Osteocyte (in vitro differentiated cells): Measurements from ENCODE around the gene EHD3. TPM values are rescaled to one million over a fixed set of nuclear protein-coding genes. Genes with fewer than 3 reads are reported as not detected.
A peak's percentile ranks its signal among the peaks of the same experiment; 100 is the strongest.

Experiments used
- DNase-seq: peaks from one replicate; pipeline ENCODE4 v3.0.0; 2021; ENCODE audit warnings: mixed read lengths; ENCODE audit not compliant: unreplicated experiment; ENCODE audit errors: extremely low spot score
- H3K27ac Mint-ChIP-seq: one replicate; pipeline ENCODE4 v1.8.0; 2021; ENCODE audit warnings: mild to moderate bottlenecking, mixed read lengths; ENCODE audit not compliant: unreplicated experiment
- H3K27me3 Mint-ChIP-seq: one replicate; pipeline ENCODE4 v1.8.0; 2021; ENCODE audit warnings: mixed read lengths; ENCODE audit not compliant: unreplicated experiment
- H3K36me3 Mint-ChIP-seq: one replicate; pipeline ENCODE4 v1.8.0; 2021; ENCODE audit warnings: mixed read lengths; ENCODE audit not compliant: unreplicated experiment
- H3K4me1 Mint-ChIP-seq: one replicate; pipeline ENCODE4 v1.8.0; 2021; ENCODE audit warnings: mixed read lengths; ENCODE audit not compliant: unreplicated experiment
- H3K4me3 Mint-ChIP-seq: one replicate; pipeline ENCODE4 v1.8.0; 2021; ENCODE audit warnings: mild to moderate bottlenecking, moderate library complexity, mixed read lengths; ENCODE audit not compliant: unreplicated experiment
- H3K9me3 Mint-ChIP-seq: one replicate; pipeline ENCODE4 v1.8.0; 2021; ENCODE audit warnings: mixed read lengths; ENCODE audit not compliant: unreplicated experiment
- total RNA-seq: library from RNA; stranded (reverse); gene quantifications from 2 replicates; pipeline ENCODE4 v1.2.1, GENCODE V29; 2021
- TF ChIP-seq, protein P1 (sequence below): fragments of 200-600 bp; sonication (generic); IDR thresholded peaks from 2 replicates; pipeline ENCODE4 v1.5.0; 2021; ENCODE audit warnings: antibody characterized with exemption, mild to moderate bottlenecking, moderate library complexity

EHD3 gene
- total RNA-seq, 1 donor from 2014 or later, result 25.9 TPM

DNA sequence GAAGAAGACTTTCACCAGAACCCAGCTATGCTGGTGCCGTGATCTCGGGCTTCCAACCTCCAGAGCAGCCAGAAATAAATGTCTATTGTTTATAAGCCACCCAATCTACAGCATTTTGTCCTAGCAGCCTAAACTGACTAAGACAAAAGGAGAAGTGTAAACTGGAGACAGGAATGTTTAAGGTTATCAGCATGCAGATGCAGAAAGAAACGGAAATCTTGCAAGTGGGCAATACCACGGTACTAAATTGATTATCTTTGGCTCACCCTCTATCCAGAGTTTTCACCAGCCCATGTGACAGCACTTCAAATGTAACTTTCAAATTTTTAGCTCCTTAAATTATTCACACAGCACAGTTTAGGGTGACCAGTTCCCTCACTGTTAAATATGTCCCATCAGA lies 10.9 kb upstream of the EHD3 start:
- H3K4me1 Mint-ChIP-seq, result no peaks in the 10 kb centered on the region
- peak; percentile 13 for DNase-seq
- no peak overlapping the region for H3K27ac Mint-ChIP-seq
- peaks cover 70% of the 10 kb centered on the region for H3K27me3 Mint-ChIP-seq
- H3K9me3 Mint-ChIP-seq, result no peaks in the 10 kb centered on the region
- H3K4me3 Mint-ChIP-seq, result no peak overlapping the region
- no peaks in the 10 kb centered on the region for H3K36me3 Mint-ChIP-seq
- TF ChIP-seq, protein P1, sequence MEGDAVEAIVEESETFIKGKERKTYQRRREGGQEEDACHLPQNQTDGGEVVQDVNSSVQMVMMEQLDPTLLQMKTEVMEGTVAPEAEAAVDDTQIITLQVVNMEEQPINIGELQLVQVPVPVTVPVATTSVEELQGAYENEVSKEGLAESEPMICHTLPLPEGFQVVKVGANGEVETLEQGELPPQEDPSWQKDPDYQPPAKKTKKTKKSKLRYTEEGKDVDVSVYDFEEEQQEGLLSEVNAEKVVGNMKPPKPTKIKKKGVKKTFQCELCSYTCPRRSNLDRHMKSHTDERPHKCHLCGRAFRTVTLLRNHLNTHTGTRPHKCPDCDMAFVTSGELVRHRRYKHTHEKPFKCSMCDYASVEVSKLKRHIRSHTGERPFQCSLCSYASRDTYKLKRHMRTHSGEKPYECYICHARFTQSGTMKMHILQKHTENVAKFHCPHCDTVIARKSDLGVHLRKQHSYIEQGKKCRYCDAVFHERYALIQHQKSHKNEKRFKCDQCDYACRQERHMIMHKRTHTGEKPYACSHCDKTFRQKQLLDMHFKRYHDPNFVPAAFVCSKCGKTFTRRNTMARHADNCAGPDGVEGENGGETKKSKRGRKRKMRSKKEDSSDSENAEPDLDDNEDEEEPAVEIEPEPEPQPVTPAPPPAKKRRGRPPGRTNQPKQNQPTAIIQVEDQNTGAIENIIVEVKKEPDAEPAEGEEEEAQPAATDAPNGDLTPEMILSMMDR, result no peak

DNA sequence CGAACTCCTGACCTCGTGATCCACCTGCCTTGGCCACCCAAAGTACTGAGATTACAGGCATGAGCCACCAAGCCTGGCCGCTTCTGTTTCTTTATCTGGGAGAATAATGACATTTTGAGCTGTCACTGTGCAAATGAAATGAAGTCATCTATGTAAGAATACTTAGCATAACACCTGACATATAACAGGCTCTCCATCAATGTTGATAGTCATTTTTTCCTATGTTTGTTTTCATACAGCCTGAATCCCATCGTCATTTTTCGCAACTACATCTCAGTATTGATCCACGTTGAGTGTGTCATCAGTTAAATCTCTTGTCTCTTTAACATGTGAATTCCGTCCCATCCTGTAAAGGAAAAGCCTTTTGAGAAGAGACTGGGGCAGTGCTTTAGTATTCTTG lies 10.2 kb upstream of the EHD3 start:
- Mint-ChIP-seq H3K9me3 (no peaks in the 10 kb centered on the region), H3K4me3 (no peak overlapping the region), H3K27ac (no peak overlapping the region), H3K36me3 (no peaks in the 10 kb centered on the region), H3K4me1 (no peaks in the 10 kb centered on the region), H3K27me3 (peaks cover 72% of the 10 kb centered on the region)
- DNase-seq, result no peak
- TF ChIP-seq, protein P1, result no peak

DNA sequence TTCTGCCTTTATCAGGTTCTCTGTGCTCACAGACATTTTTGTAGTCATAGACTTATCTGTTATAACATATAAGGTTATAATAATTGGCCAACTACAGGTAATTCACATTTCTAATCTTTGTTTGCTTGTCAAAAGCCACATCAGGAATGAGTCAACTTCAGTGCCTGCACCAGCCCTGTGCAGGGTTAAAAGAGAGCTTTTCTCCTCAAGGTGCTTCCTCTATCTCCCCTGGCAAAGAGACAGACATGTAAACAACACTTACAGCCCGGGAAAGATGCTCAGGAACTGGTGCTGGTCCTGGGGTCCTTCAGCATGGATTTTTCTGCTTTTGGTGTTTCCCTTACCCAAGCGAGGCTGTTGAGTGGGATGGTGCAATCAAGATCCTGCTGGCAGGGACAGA lies 7.7 kb upstream of the EHD3 start:
- Mint-ChIP-seq H3K4me1 (no peaks in the 10 kb centered on the region), H3K36me3 (no peaks in the 10 kb centered on the region), H3K27me3 (peaks cover 74% of the 10 kb centered on the region), H3K27ac (no peak overlapping the region), H3K9me3 (no peaks in the 10 kb centered on the region), H3K4me3 (no peak overlapping the region)
- TF ChIP-seq, protein P1, result no peak
- no peak for DNase-seq

DNA sequence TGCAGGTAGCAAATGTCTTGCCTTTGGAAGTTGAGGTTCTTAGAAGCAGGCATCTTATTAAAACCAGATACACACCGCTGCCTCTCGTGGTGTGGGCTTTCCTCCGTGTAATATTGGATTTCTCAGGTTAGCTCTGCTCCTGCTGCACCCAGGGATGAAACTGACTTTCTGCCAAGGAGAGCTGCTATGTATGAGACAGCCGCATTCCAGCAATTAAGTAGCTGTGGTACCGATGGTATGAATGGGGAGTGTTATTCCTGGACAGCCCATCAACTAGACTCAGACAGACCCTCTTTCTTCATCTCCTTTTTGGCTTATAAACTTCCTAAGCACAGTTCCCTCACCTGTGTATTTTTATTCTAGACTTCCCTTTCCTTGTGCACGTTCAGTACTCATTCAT lies 6.8 kb upstream of the EHD3 start:
- Mint-ChIP-seq H3K27me3 (peaks cover 74% of the 10 kb centered on the region), H3K4me3 (no peak overlapping the region), H3K4me1 (no peaks in the 10 kb centered on the region), H3K27ac (no peak overlapping the region), H3K36me3 (no peaks in the 10 kb centered on the region), H3K9me3 (no peaks in the 10 kb centered on the region)
- DNase-seq, result peak; percentile 11
- TF ChIP-seq, protein P1, result no peak

DNA sequence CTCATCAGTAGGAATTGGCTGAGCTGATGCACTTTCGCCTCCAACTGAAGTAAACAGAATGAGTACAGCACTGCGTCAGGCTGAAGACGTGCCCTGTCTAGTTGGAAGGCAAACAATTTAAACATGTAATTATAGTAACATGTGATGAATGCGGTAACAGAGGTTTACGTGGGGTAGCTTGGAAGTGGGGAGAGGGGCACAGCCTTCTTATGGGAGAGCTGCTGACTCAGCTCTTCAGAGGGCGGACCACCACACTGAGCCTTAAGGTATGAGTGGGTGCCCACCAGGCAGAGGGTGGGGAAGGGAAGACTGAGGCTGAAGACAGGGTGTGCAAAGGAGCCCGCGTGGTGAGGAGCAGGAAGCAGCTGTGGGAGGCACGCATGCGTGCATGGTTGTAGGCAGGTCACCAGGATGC lies 6.2 kb upstream of the EHD3 start:
- TF ChIP-seq, protein P1, result no peak
- H3K27me3 Mint-ChIP-seq, result peaks cover 71% of the 10 kb centered on the region
- no peaks in the 10 kb centered on the region for H3K36me3 Mint-ChIP-seq
- no peaks in the 10 kb centered on the region for H3K4me1 Mint-ChIP-seq
- no peak overlapping the region for H3K4me3 Mint-ChIP-seq
- no peaks in the 10 kb centered on the region for H3K9me3 Mint-ChIP-seq
- peak; percentile 62 for DNase-seq
- no peak overlapping the region for H3K27ac Mint-ChIP-seq
